Measurements from ENCODE around the gene SERP2.
A peak's percentile ranks its signal among the peaks of the same experiment; 100 is the strongest.

SERP2 gene

DNA sequence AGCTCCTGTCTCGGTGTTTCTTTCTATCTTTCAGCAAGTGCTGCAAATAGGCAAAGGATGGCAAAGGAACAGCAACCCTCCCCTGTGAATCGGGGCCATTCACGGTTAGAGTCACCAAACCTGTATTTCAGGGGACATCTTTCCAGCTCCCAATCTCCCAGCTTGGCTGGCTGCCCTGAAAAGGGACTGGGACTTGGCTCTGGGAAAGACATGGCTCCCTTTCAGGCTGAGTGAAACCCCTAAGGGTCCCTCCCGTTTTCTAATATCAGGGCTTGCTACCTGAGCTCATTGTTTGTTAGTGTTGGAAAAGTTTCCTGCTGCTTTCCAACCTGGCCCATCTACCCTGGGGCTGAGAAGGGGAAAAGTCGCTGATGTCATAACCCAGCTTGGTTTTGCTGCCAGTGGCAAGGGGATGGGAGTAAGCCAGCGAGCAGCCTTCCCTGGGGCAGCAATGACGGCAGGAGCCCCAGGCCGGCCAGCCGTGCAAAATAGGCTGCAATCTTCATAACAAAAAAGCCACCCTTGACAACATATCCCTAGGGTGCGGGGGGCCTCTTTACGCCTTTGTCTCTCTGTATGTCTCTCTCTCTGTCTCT lies 29.9 kb downstream of the SERP2 start:
- H3K36me3 ChIP-seq (ENCODE audit: control insufficient read depth in 1 of 2, insufficient read depth in 2 of 2, low read length in 2 of 2) = no peaks in the 10 kb centered on the region
- H3K27me3 ChIP-seq (ENCODE audit: low read depth, low read length) = no peaks in the 10 kb centered on the region
- no peak overlapping the region for H3K27ac ChIP-seq (ENCODE audit: low read length)
- H3K4me1 ChIP-seq (ENCODE audit: control insufficient read depth in 1 of 2, insufficient read depth in 2 of 2, low read length in 2 of 2) = no peaks in the 10 kb centered on the region
- H3K9me3 ChIP-seq (ENCODE audit: control insufficient read depth in 1 of 2, low read length in 2 of 2) = no peaks in the 10 kb centered on the region
- H3K4me3 ChIP-seq (ENCODE audit: low read depth in 1 of 2, low read length in 2 of 2) = no peak overlapping the region

- H3K27ac ChIP-seq (ENCODE audit: low read length) = peak overlapping the region; percentile 75
- no peaks in the 10 kb centered on the region for H3K4me1 ChIP-seq (ENCODE audit: control insufficient read depth in 1 of 2, insufficient read depth in 2 of 2, low read length in 2 of 2)
- H3K36me3 ChIP-seq (ENCODE audit: control insufficient read depth in 1 of 2, insufficient read depth in 2 of 2, low read length in 2 of 2) = no peaks in the 10 kb centered on the region
- H3K9me3 ChIP-seq (ENCODE audit: control insufficient read depth in 1 of 2, low read length in 2 of 2) = no peaks in the 10 kb centered on the region
- peak overlapping the region in 1 of 2 donors; percentile 40 for H3K4me3 ChIP-seq (ENCODE audit: low read depth in 1 of 2, low read length in 2 of 2)
- H3K27me3 ChIP-seq (ENCODE audit: low read depth, low read length) = no peaks in the 10 kb centered on the region
Observed at GRCh38 chr13:44404261-44405132, 30.9 kb downstream of the SERP2 start.

- Histone ChIP-seq H3K4me3 (ENCODE audit: low read depth in 1 of 2, low read length in 2 of 2) (no peak overlapping the region), H3K4me1 (ENCODE audit: control insufficient read depth in 1 of 2, insufficient read depth in 2 of 2, low read length in 2 of 2) (no peaks in the 10 kb centered on the region), H3K36me3 (ENCODE audit: control insufficient read depth in 1 of 2, insufficient read depth in 2 of 2, low read length in 2 of 2) (no peaks in the 10 kb centered on the region), H3K9me3 (ENCODE audit: control insufficient read depth in 1 of 2, low read length in 2 of 2) (no peaks in the 10 kb centered on the region), H3K27ac (ENCODE audit: low read length) (no peak overlapping the region), H3K27me3 (ENCODE audit: low read depth, low read length) (no peaks in the 10 kb centered on the region)
Observed at GRCh38 chr13:44406617-44407016, 33.0 kb downstream of the SERP2 start.

- no peak overlapping the region for H3K27ac ChIP-seq (ENCODE audit: low read length)
- no peaks in the 10 kb centered on the region for H3K4me1 ChIP-seq (ENCODE audit: control insufficient read depth in 1 of 2, insufficient read depth in 2 of 2, low read length in 2 of 2)
- H3K9me3 ChIP-seq (ENCODE audit: control insufficient read depth in 1 of 2, low read length in 2 of 2) = no peaks in the 10 kb centered on the region
Observed at GRCh38 chr13:44407379-44407778, 33.8 kb downstream of the SERP2 start.

DNA sequence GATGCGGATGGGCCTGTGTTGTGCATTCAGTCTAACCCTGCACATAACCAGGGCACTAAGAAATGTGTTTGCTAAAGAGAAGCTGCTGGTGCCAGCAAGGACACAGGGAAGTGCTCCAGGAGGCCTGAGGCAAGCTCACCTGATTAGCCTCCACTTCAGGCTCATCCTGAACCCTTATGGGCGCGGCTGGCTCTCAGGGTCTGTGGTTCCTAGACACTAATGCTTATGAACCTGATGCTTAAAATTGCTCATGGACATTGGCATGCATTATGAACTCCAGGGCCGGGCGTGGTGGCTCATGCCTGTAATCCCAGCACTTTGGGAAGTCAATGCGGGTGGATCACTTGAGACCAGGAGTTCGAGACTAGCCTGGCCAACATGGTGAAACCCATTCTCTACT lies 34.3 kb downstream of the SERP2 start:
- Histone ChIP-seq H3K36me3 (ENCODE audit: control insufficient read depth in 1 of 2, insufficient read depth in 2 of 2, low read length in 2 of 2) (no peaks in the 10 kb centered on the region), H3K4me3 (ENCODE audit: low read depth in 1 of 2, low read length in 2 of 2) (no peak overlapping the region), H3K9me3 (ENCODE audit: control insufficient read depth in 1 of 2, low read length in 2 of 2) (no peaks in the 10 kb centered on the region), H3K4me1 (ENCODE audit: control insufficient read depth in 1 of 2, insufficient read depth in 2 of 2, low read length in 2 of 2) (no peaks in the 10 kb centered on the region), H3K27me3 (ENCODE audit: low read depth, low read length) (no peaks in the 10 kb centered on the region), H3K27ac (ENCODE audit: low read length) (no peak overlapping the region)

More at GRCh38 chr13:44407379-44407778, 33.8 kb downstream of the SERP2 start:
- no peak overlapping the region for H3K4me3 ChIP-seq (ENCODE audit: low read depth in 1 of 2, low read length in 2 of 2)
- H3K27me3 ChIP-seq (ENCODE audit: low read depth, low read length) = no peaks in the 10 kb centered on the region
- no peaks in the 10 kb centered on the region for H3K36me3 ChIP-seq (ENCODE audit: control insufficient read depth in 1 of 2, insufficient read depth in 2 of 2, low read length in 2 of 2)

DNA sequence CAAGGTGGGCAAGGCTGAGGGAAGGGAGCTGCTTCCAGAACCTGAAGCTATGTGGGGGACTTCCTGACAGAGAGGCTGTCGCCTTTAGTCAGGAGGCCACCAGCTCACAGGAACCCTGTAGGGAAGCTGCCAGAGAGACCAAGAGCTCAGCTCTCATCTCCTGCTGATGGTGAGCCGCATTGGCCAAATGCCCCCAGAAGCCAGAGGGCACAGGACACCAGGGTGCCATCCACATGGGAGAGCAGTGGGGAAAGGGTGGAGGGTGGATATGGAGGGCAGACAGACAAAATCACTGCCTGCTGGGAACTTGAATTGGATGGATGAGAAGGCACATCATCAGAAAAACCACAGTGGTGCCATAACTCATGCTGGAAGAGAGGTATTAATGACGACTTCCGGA lies 36.0 kb downstream of the SERP2 start:
- Histone ChIP-seq H3K9me3 (ENCODE audit: control insufficient read depth in 1 of 2, low read length in 2 of 2) (no peaks in the 10 kb centered on the region), H3K4me1 (ENCODE audit: control insufficient read depth in 1 of 2, insufficient read depth in 2 of 2, low read length in 2 of 2) (no peaks in the 10 kb centered on the region), H3K36me3 (ENCODE audit: control insufficient read depth in 1 of 2, insufficient read depth in 2 of 2, low read length in 2 of 2) (no peaks in the 10 kb centered on the region), H3K27ac (ENCODE audit: low read length) (no peak overlapping the region), H3K27me3 (ENCODE audit: low read depth, low read length) (no peaks in the 10 kb centered on the region), H3K4me3 (ENCODE audit: low read depth in 1 of 2, low read length in 2 of 2) (no peak overlapping the region)

- no peaks in the 10 kb centered on the region for H3K9me3 ChIP-seq (ENCODE audit: control insufficient read depth in 1 of 2, low read length in 2 of 2)
- H3K4me1 ChIP-seq (ENCODE audit: control insufficient read depth in 1 of 2, insufficient read depth in 2 of 2, low read length in 2 of 2) = no peaks in the 10 kb centered on the region
- no peak overlapping the region for H3K4me3 ChIP-seq (ENCODE audit: low read depth in 1 of 2, low read length in 2 of 2)
- H3K27me3 ChIP-seq (ENCODE audit: low read depth, low read length) = no peaks in the 10 kb centered on the region
- H3K36me3 ChIP-seq (ENCODE audit: control insufficient read depth in 1 of 2, insufficient read depth in 2 of 2, low read length in 2 of 2) = no peaks in the 10 kb centered on the region
- H3K27ac ChIP-seq (ENCODE audit: low read length) = no peak overlapping the region
Observed at GRCh38 chr13:44410328-44410859, 36.8 kb downstream of the SERP2 start.

DNA sequence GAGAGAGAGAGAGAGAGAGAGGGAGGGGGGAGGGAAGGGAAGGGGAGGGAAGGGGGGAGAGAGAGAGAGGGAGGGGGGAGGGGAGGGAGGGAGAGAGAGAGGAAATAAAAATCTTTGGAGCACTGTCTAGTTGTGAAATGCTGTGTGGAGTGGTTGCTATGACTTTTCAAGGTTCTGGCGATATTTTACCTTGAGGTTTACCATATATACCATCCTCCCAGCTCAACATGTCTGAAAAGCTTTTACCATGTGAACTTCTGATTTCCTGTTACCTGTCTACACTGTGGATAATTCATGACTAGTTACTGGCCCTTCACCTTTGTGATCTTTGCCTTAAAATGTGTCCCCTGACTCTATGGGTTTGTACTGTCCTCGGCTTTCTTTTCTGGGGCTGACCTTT lies 38.2 kb downstream of the SERP2 start:
- H3K36me3 ChIP-seq (ENCODE audit: control insufficient read depth in 1 of 2, insufficient read depth in 2 of 2, low read length in 2 of 2) = no peaks in the 10 kb centered on the region
- no peak overlapping the region for H3K4me3 ChIP-seq (ENCODE audit: low read depth in 1 of 2, low read length in 2 of 2)
- H3K27ac ChIP-seq (ENCODE audit: low read length) = no peak overlapping the region
- H3K27me3 ChIP-seq (ENCODE audit: low read depth, low read length) = no peaks in the 10 kb centered on the region
- H3K4me1 ChIP-seq (ENCODE audit: control insufficient read depth in 1 of 2, insufficient read depth in 2 of 2, low read length in 2 of 2) = no peaks in the 10 kb centered on the region
- H3K9me3 ChIP-seq (ENCODE audit: control insufficient read depth in 1 of 2, low read length in 2 of 2) = no peaks in the 10 kb centered on the region

- H3K27me3 ChIP-seq (ENCODE audit: low read depth, low read length) = no peaks in the 10 kb centered on the region
- H3K27ac ChIP-seq (ENCODE audit: low read length) = no peak overlapping the region
Observed at GRCh38 chr13:44412346-44412935, 38.8 kb downstream of the SERP2 start.

GRCh38 chr13:44413095-44413494 lies 39.5 kb downstream of the SERP2 start:
- H3K4me1 ChIP-seq (ENCODE audit: control insufficient read depth in 1 of 2, insufficient read depth in 2 of 2, low read length in 2 of 2) = no peaks in the 10 kb centered on the region
- no peak overlapping the region for H3K27ac ChIP-seq (ENCODE audit: low read length)
- H3K9me3 ChIP-seq (ENCODE audit: control insufficient read depth in 1 of 2, low read length in 2 of 2) = no peaks in the 10 kb centered on the region

More at GRCh38 chr13:44412346-44412935, 38.8 kb downstream of the SERP2 start:
- no peaks in the 10 kb centered on the region for H3K4me1 ChIP-seq (ENCODE audit: control insufficient read depth in 1 of 2, insufficient read depth in 2 of 2, low read length in 2 of 2)
- no peak overlapping the region for H3K4me3 ChIP-seq (ENCODE audit: low read depth in 1 of 2, low read length in 2 of 2)
- H3K36me3 ChIP-seq (ENCODE audit: control insufficient read depth in 1 of 2, insufficient read depth in 2 of 2, low read length in 2 of 2) = no peaks in the 10 kb centered on the region
- H3K9me3 ChIP-seq (ENCODE audit: control insufficient read depth in 1 of 2, low read length in 2 of 2) = no peaks in the 10 kb centered on the region

GRCh38 chr13:44414716-44415115 lies 41.1 kb downstream of the SERP2 start:
- H3K9me3 ChIP-seq (ENCODE audit: control insufficient read depth in 1 of 2, low read length in 2 of 2) = no peaks in the 10 kb centered on the region
- no peaks in the 10 kb centered on the region for H3K4me1 ChIP-seq (ENCODE audit: control insufficient read depth in 1 of 2, insufficient read depth in 2 of 2, low read length in 2 of 2)
- H3K36me3 ChIP-seq (ENCODE audit: control insufficient read depth in 1 of 2, insufficient read depth in 2 of 2, low read length in 2 of 2) = no peaks in the 10 kb centered on the region
- H3K4me3 ChIP-seq (ENCODE audit: low read depth in 1 of 2, low read length in 2 of 2) = no peak overlapping the region
- H3K27me3 ChIP-seq (ENCODE audit: low read depth, low read length) = no peaks in the 10 kb centered on the region
- no peak overlapping the region for H3K27ac ChIP-seq (ENCODE audit: low read length)

More at GRCh38 chr13:44413095-44413494, 39.5 kb downstream of the SERP2 start:
- Histone ChIP-seq H3K4me3 (ENCODE audit: low read depth in 1 of 2, low read length in 2 of 2) (no peak overlapping the region), H3K27me3 (ENCODE audit: low read depth, low read length) (no peaks in the 10 kb centered on the region), H3K36me3 (ENCODE audit: control insufficient read depth in 1 of 2, insufficient read depth in 2 of 2, low read length in 2 of 2) (no peaks in the 10 kb centered on the region)
